Measurements from ENCODE around the gene CELA3A.
"Not testable (repeated sequence)": the region's sequence is repeated elsewhere in the genome, so short reads cannot be mapped to it uniquely, and the experiment has no call there.

DNA sequence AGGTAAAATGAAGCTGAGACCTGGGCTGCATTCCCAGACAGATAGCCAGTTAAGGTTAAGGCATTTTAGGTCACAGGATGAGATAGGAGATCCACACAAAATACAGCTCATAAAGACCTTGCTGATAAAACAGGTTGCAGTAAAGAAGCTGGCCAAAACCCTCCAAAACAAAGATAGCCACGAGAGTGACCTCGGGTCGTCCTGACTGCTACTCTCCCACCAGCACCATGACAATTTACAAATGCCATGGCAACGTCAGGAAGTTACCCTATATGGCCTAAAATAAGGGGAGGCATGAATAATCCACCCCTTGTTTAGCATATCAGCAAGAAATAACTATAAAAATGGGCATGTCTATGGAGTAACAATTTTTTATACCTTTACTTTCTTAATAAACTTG, 30.9 kb upstream of the CELA3A start:
- TF ChIP-seq, protein P1, sequence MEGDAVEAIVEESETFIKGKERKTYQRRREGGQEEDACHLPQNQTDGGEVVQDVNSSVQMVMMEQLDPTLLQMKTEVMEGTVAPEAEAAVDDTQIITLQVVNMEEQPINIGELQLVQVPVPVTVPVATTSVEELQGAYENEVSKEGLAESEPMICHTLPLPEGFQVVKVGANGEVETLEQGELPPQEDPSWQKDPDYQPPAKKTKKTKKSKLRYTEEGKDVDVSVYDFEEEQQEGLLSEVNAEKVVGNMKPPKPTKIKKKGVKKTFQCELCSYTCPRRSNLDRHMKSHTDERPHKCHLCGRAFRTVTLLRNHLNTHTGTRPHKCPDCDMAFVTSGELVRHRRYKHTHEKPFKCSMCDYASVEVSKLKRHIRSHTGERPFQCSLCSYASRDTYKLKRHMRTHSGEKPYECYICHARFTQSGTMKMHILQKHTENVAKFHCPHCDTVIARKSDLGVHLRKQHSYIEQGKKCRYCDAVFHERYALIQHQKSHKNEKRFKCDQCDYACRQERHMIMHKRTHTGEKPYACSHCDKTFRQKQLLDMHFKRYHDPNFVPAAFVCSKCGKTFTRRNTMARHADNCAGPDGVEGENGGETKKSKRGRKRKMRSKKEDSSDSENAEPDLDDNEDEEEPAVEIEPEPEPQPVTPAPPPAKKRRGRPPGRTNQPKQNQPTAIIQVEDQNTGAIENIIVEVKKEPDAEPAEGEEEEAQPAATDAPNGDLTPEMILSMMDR (IDR thresholded peaks at IDR 0.05): not testable (repeated sequence)
- TF ChIP-seq POLR2A (IDR thresholded peaks at IDR 0.05): not testable (repeated sequence)
